H1 (cell line): ENCODE data around the gene KRT7. TPM values are rescaled to one million over a fixed set of nuclear protein-coding genes. Genes with fewer than 3 reads are reported as not detected.

ENCODE experiments used
- EZH2 ChIP-seq: fragments of 200-600 bp; sonication (generic); IDR thresholded peaks from 2 replicates; pipeline ENCODE4 v1.7.1; 2012; ENCODE audit warnings: low read depth, mild to moderate bottlenecking, moderate library complexity, low read length, inconsistent platforms; ENCODE audit not compliant: severe bottlenecking
- KDM5A ChIP-seq: fragments of 200-600 bp; IDR thresholded peaks from 2 replicates; pipeline ENCODE4 v1.7.1; 2012; ENCODE audit warnings: mild to moderate bottlenecking, low read length, inconsistent platforms, mixed read lengths
- polyA plus RNA-seq, 7 experiments: library from polyadenylated mRNA; depleted of rRNA in 3 of 7; stranded (reverse) in 5 of 7; unstranded in 2 of 7; fragments of >200 nt in 5 of 7; fragments of 200-250 nt in 2 of 7; gene quantifications; 1 replicate in 5 of 7; 2 replicates in 1 of 7; 4 replicates in 1 of 7; pipeline versions ENCODE4 v1.2.1 to v1.2.3, GENCODE V29; 2011 to 2013; ENCODE audit warnings: missing spikeins in 2 of 7, mixed read lengths in 2 of 7
- total RNA-seq: library from RNA; stranded (reverse); fragmentation: NEBNext Ultra II Directional; extraction: Animal tissue kit (Norgen Biotek cat#: 25700); gene quantifications from 2 replicates; pipeline ENCODE4 v1.2.1, GENCODE V29; 2021

KRT7 gene
- total and polyA plus RNA-seq, 2 of the 8 experiments (the other 6 are each of a cell fraction or from before 2014, with no cell fraction given) = 13.2 to 19.0 TPM

DNA sequence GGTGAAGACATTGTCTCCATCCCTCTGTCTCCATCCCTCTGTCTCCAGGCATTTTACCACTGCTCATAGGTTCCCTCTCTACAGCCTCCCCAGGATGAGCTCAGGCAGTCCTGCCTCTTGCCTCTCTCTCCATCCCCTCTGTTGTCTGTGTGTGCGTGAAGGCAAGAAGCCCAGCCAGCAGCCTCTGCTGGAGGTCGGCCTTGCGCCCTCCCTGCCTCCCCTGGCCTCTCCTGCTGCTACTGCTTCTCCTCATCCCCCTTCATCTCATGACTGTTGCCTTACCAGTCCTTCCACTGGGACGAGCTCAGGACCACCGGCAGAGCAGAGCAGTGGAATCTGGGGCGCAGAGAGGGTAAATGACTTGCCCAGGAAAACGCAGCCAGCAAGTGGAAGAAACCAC, 44.4 kb upstream of the KRT7 start (continued):
- TF ChIP-seq EZH2 = no peak
- no peak for TF ChIP-seq KDM5A
- TF ChIP-seq, all 59 proteins: peak for 0
